Prostate gland (tissue), 2 donors: ENCODE data around the gene MARCHF5.
"Not testable (repeated sequence)": the region's sequence is repeated elsewhere in the genome, so short reads cannot be mapped to it uniquely, and the experiment has no call there.

Experiments used
- CTCF ChIP-seq, 4 experiments: fragments of 200-600 bp in 2 of 4; fragments of 450-650 bp in 2 of 4; sonication (generic) in 2 of 4; IDR thresholded peaks; 1 replicate in 3 of 4; 2 replicates in 1 of 4; pipeline ENCODE4 v1.5.1; 2016 to 2019; ENCODE audit warnings: antibody characterized with exemption in 4 of 4, mild to moderate bottlenecking in 2 of 4, moderate library complexity in 2 of 4
- POLR2A ChIP-seq: fragments of 450-650 bp; IDR thresholded peaks from one replicate; pipeline ENCODE4 v1.6.1; 2016; ENCODE audit warnings: antibody characterized with exemption, mild to moderate bottlenecking

GRCh38 chr10:92347035-92347676 lies 56.2 kb downstream of the MARCHF5 start:
- TF ChIP-seq CTCF (IDR thresholded peaks at IDR 0.05); POLR2A: not testable (repeated sequence)
